ENCODE measurements around the gene KCTD20.

DNA sequence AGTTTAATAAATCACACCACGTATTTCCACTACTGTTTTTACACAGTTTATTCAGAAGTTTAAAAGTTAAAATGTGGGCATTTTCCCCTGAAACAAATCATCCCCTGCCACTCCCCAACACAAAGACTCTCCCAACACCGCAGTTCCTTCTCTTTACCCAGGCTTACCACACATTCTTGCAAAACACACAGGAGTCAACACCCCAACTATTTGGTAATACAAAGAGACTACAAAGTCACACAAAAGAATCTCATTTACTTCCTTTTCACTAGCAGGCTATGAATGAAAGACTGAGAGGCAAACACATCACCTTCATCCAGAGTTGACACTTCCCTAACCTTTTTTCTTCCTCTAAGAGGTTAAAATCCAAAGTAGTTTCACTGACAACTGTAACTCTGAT lies 51.1 kb downstream of the KCTD20 start:
- TF ChIP-seq POLR2AphosphoS5 (IDR thresholded peaks at IDR 0.05; ENCODE audit: low read depth): no peak
- TF ChIP-seq EZH2phosphoT487 (IDR thresholded peaks at IDR 0.05; ENCODE audit: unreplicated experiment): no peak
- TF ChIP-seq, protein P1, sequence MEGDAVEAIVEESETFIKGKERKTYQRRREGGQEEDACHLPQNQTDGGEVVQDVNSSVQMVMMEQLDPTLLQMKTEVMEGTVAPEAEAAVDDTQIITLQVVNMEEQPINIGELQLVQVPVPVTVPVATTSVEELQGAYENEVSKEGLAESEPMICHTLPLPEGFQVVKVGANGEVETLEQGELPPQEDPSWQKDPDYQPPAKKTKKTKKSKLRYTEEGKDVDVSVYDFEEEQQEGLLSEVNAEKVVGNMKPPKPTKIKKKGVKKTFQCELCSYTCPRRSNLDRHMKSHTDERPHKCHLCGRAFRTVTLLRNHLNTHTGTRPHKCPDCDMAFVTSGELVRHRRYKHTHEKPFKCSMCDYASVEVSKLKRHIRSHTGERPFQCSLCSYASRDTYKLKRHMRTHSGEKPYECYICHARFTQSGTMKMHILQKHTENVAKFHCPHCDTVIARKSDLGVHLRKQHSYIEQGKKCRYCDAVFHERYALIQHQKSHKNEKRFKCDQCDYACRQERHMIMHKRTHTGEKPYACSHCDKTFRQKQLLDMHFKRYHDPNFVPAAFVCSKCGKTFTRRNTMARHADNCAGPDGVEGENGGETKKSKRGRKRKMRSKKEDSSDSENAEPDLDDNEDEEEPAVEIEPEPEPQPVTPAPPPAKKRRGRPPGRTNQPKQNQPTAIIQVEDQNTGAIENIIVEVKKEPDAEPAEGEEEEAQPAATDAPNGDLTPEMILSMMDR (conservative IDR thresholded peaks at IDR 0.05; ENCODE audit: low read depth in 2 of 2): no peak
- TF ChIP-seq, protein P2, sequence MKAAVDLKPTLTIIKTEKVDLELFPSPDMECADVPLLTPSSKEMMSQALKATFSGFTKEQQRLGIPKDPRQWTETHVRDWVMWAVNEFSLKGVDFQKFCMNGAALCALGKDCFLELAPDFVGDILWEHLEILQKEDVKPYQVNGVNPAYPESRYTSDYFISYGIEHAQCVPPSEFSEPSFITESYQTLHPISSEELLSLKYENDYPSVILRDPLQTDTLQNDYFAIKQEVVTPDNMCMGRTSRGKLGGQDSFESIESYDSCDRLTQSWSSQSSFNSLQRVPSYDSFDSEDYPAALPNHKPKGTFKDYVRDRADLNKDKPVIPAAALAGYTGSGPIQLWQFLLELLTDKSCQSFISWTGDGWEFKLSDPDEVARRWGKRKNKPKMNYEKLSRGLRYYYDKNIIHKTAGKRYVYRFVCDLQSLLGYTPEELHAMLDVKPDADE (IDR thresholded peaks at IDR 0.05): no peak
- no peak for TF ChIP-seq EZH2 (IDR thresholded peaks at IDR 0.05; ENCODE audit: low read depth, unreplicated experiment)
- no peak for TF ChIP-seq NANOG (IDR thresholded peaks at IDR 0.05; ENCODE audit: borderline replicate concordance)
- TF ChIP-seq, protein P3, sequence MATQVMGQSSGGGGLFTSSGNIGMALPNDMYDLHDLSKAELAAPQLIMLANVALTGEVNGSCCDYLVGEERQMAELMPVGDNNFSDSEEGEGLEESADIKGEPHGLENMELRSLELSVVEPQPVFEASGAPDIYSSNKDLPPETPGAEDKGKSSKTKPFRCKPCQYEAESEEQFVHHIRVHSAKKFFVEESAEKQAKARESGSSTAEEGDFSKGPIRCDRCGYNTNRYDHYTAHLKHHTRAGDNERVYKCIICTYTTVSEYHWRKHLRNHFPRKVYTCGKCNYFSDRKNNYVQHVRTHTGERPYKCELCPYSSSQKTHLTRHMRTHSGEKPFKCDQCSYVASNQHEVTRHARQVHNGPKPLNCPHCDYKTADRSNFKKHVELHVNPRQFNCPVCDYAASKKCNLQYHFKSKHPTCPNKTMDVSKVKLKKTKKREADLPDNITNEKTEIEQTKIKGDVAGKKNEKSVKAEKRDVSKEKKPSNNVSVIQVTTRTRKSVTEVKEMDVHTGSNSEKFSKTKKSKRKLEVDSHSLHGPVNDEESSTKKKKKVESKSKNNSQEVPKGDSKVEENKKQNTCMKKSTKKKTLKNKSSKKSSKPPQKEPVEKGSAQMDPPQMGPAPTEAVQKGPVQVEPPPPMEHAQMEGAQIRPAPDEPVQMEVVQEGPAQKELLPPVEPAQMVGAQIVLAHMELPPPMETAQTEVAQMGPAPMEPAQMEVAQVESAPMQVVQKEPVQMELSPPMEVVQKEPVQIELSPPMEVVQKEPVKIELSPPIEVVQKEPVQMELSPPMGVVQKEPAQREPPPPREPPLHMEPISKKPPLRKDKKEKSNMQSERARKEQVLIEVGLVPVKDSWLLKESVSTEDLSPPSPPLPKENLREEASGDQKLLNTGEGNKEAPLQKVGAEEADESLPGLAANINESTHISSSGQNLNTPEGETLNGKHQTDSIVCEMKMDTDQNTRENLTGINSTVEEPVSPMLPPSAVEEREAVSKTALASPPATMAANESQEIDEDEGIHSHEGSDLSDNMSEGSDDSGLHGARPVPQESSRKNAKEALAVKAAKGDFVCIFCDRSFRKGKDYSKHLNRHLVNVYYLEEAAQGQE (IDR thresholded peaks at IDR 0.05; ENCODE audit: unreplicated experiment): no peak
- no peak for TF ChIP-seq CREB1 (CRISPR knock-in tag; IDR thresholded peaks at IDR 0.05; ENCODE audit: low read depth)
- TF ChIP-seq STAT1 (IDR thresholded peaks at IDR 0.05; ENCODE audit: unreplicated experiment): no peak
- no peak for TF ChIP-seq JUNB (IDR thresholded peaks at IDR 0.05; ENCODE audit: unreplicated experiment)
- TF ChIP-seq, protein P4, sequence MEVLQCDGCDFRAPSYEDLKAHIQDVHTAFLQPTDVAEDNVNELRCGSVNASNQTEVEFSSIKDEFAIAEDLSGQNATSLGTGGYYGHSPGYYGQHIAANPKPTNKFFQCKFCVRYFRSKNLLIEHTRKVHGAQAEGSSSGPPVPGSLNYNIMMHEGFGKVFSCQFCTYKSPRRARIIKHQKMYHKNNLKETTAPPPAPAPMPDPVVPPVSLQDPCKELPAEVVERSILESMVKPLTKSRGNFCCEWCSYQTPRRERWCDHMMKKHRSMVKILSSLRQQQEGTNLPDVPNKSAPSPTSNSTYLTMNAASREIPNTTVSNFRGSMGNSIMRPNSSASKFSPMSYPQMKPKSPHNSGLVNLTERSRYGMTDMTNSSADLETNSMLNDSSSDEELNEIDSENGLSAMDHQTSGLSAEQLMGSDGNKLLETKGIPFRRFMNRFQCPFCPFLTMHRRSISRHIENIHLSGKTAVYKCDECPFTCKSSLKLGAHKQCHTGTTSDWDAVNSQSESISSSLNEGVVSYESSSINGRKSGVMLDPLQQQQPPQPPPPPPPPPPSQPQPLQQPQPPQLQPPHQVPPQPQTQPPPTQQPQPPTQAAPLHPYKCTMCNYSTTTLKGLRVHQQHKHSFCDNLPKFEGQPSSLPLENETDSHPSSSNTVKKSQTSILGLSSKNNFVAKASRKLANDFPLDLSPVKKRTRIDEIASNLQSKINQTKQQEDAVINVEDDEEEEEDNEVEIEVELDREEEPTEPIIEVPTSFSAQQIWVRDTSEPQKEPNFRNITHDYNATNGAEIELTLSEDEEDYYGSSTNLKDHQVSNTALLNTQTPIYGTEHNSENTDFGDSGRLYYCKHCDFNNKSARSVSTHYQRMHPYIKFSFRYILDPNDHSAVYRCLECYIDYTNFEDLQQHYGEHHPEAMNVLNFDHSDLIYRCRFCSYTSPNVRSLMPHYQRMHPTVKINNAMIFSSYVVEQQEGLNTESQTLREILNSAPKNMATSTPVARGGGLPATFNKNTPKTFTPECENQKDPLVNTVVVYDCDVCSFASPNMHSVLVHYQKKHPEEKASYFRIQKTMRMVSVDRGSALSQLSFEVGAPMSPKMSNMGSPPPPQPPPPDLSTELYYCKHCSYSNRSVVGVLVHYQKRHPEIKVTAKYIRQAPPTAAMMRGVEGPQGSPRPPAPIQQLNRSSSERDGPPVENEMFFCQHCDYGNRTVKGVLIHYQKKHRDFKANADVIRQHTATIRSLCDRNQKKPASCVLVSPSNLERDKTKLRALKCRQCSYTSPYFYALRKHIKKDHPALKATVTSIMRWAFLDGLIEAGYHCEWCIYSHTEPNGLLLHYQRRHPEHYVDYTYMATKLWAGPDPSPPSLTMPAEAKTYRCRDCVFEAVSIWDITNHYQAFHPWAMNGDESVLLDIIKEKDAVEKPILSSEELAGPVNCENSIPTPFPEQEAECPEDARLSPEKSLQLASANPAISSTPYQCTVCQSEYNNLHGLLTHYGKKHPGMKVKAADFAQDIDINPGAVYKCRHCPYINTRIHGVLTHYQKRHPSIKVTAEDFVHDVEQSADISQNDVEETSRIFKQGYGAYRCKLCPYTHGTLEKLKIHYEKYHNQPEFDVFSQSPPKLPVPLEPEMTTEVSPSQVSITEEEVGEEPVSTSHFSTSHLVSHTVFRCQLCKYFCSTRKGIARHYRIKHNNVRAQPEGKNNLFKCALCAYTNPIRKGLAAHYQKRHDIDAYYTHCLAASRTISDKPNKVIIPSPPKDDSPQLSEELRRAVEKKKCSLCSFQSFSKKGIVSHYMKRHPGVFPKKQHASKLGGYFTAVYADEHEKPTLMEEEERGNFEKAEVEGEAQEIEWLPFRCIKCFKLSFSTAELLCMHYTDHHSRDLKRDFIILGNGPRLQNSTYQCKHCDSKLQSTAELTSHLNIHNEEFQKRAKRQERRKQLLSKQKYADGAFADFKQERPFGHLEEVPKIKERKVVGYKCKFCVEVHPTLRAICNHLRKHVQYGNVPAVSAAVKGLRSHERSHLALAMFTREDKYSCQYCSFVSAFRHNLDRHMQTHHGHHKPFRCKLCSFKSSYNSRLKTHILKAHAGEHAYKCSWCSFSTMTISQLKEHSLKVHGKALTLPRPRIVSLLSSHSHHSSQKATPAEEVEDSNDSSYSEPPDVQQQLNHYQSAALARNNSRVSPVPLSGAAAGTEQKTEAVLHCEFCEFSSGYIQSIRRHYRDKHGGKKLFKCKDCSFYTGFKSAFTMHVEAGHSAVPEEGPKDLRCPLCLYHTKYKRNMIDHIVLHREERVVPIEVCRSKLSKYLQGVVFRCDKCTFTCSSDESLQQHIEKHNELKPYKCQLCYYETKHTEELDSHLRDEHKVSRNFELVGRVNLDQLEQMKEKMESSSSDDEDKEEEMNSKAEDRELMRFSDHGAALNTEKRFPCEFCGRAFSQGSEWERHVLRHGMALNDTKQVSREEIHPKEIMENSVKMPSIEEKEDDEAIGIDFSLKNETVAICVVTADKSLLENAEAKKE (CRISPR knock-in tag; IDR thresholded peaks at IDR 0.05): no peak
